Neural cell (in vitro differentiated cells): Measurements from ENCODE around the gene FSCN2. TPM values are rescaled to one million over a fixed set of nuclear protein-coding genes. Genes with fewer than 3 reads are reported as not detected.

Experiments used
- H2AFZ ChIP-seq: fragments of 200-600, 300-800 bp; sonication (generic), shearing (Covaris generic); 2 replicates; pipeline ENCODE4 v1.6.0; 2014; ENCODE audit warnings: low read depth, mild to moderate bottlenecking, antibody characterized with exemption, low read length, moderate library complexity
- H3F3A ChIP-seq: fragments of 200-600 bp; shearing (Covaris generic); 2 replicates; pipeline ENCODE4 v1.6.1; 2016; ENCODE audit warnings: mild to moderate bottlenecking, moderate library complexity, mixed read lengths, antibody characterized with exemption, low read length; ENCODE audit not compliant: insufficient read depth, poor library complexity, severe bottlenecking
- H3K27ac ChIP-seq: fragments of 200-600, 300-800 bp; sonication (generic), shearing (Covaris generic); 2 replicates; pipeline ENCODE4 v1.5.1; 2014; ENCODE audit warnings: mild to moderate bottlenecking, low read length, moderate library complexity
- H3K27me3 ChIP-seq: fragments of 300-800, 200-600 bp; sonication (generic), shearing (Covaris generic); 2 replicates; pipeline ENCODE4 v1.6.0; 2014; ENCODE audit warnings: mild to moderate bottlenecking, low read depth, low read length, moderate library complexity; ENCODE audit not compliant: insufficient read depth
- H3K36me3 ChIP-seq: fragments of 300-800, 200-600 bp; sonication (generic), shearing (Covaris generic); 2 replicates; pipeline ENCODE4 v1.5.1; 2014; ENCODE audit warnings: mild to moderate bottlenecking, antibody characterized with exemption, low read length, moderate library complexity; ENCODE audit not compliant: insufficient read depth
- H3K4me2 ChIP-seq: fragments of 300-800, 200-600 bp; sonication (generic), shearing (Covaris generic); 2 replicates; pipeline ENCODE4 v1.6.0; 2014; ENCODE audit warnings: mild to moderate bottlenecking, low read length
- H3K4me3 ChIP-seq: fragments of 300-800, 200-600 bp; sonication (generic), shearing (Covaris generic); 2 replicates; pipeline ENCODE4 v1.5.1; 2014; ENCODE audit warnings: mild to moderate bottlenecking, low read length, moderate library complexity
- H3K79me2 ChIP-seq: fragments of 200-600 bp; shearing (Covaris generic); replicated peaks from 2 replicates; pipeline ENCODE4 v1.6.0; 2014; ENCODE audit warnings: mild to moderate bottlenecking, low read length, moderate library complexity; ENCODE audit not compliant: insufficient read depth
- H3K9ac ChIP-seq: fragments of 300-800, 200-600 bp; sonication (generic), shearing (Covaris generic); 2 replicates; pipeline ENCODE4 v1.6.1; 2016; ENCODE audit warnings: mild to moderate bottlenecking, low read length, mixed read lengths
- H3K9me2 ChIP-seq: fragments of 200-600 bp; shearing (Covaris generic); 2 replicates; pipeline ENCODE4 v1.6.1; 2016; ENCODE audit warnings: mild to moderate bottlenecking, low read length, mixed read lengths; ENCODE audit not compliant: insufficient read depth
- H3K9me3 ChIP-seq: fragments of 200-600, 300-800 bp; sonication (generic), shearing (Covaris generic); 2 replicates; pipeline ENCODE4 v1.6.1; 2016; ENCODE audit warnings: mild to moderate bottlenecking, mixed run types, low read length, moderate library complexity, mixed read lengths
- H4K20me1 ChIP-seq: fragments of 200-600 bp; shearing (Covaris generic); 2 replicates; pipeline ENCODE4 v1.6.1; 2016; ENCODE audit warnings: mild to moderate bottlenecking, mixed run types; ENCODE audit not compliant: insufficient read depth
- EP300 ChIP-seq: fragments of 450-650 bp; conservative IDR thresholded peaks from 2 replicates; pipeline ENCODE4 v1.6.1; 2014; ENCODE audit warnings: antibody characterized with exemption, mild to moderate bottlenecking, moderate library complexity; ENCODE audit not compliant: poor library complexity, severe bottlenecking
- EZH2 ChIP-seq: fragments of 200-600, 300-800 bp; shearing (Covaris generic), sonication (generic); IDR thresholded peaks from 2 replicates; pipeline ENCODE4 v1.6.1; 2014; ENCODE audit warnings: antibody characterized with exemption, low read length, borderline replicate concordance, mild to moderate bottlenecking; ENCODE audit not compliant: insufficient read depth, poor library complexity, severe bottlenecking
- MXI1 ChIP-seq: fragments of 450-650 bp; conservative IDR thresholded peaks from 2 replicates; pipeline ENCODE4 v1.6.1; 2014; ENCODE audit warnings: antibody characterized with exemption, mild to moderate bottlenecking; ENCODE audit not compliant: poor library complexity, severe bottlenecking
- POLR2AphosphoS5 ChIP-seq: IDR thresholded peaks from 2 replicates; pipeline ENCODE4 v1.6.1; 2012
- RAD21 ChIP-seq: fragments of 450-650 bp; conservative IDR thresholded peaks from 2 replicates; pipeline ENCODE4 v1.6.1; 2014; ENCODE audit warnings: antibody characterized with exemption, mild to moderate bottlenecking, moderate library complexity
- SMC3 ChIP-seq: fragments of 450-650 bp; conservative IDR thresholded peaks from 2 replicates; pipeline ENCODE4 v1.6.1; 2014; ENCODE audit warnings: antibody characterized with exemption, mild to moderate bottlenecking, moderate library complexity; ENCODE audit not compliant: poor library complexity
- TAF1 ChIP-seq: IDR thresholded peaks from 2 replicates; pipeline ENCODE4 v1.6.1; 2012; ENCODE audit warnings: low read depth
- polyA plus RNA-seq: library from polyadenylated mRNA; depleted of rRNA; stranded (reverse); fragments of >200 nt; gene quantifications from 2 replicates; pipeline ENCODE4 v1.2.3, GENCODE V29; 2014
- TF ChIP-seq, protein P1 (sequence below): IDR thresholded peaks from 2 replicates; pipeline ENCODE4 v1.6.1; 2012; ENCODE audit warnings: borderline replicate concordance
- TF ChIP-seq, protein P2 (sequence below): fragments of 450-650 bp; IDR thresholded peaks from 2 replicates; pipeline ENCODE4 v1.5.1; 2014; ENCODE audit warnings: antibody characterized with exemption, mild to moderate bottlenecking, moderate library complexity; ENCODE audit not compliant: poor library complexity, severe bottlenecking

Gene FSCN2
- polyA plus RNA-seq, 1 donor from 2014 or later = 4.8 TPM

DNA sequence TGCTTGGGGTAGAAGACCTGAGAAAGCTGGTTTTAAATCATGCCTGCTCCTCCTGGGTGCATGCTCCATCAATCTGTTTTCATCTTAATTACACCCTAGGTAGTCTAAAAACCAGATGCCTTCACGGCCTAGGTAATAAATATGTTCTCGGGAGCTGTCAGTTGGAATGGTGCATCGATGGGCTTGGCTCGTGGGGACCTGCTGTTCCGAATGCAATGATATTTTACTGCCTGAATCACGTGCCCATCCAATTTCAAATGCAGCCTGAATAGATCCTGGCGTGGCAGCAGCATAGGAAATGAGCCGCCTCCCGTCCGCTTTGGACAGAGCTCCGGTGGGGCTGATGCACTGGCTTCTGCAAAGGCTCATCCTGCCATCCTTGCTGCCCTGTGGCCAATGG lies 42.8 kb downstream of the FSCN2 start:
- no peak overlapping the region for H3K9ac ChIP-seq
- H3K36me3 ChIP-seq = peaks cover 6% of the 10 kb centered on the region
- no peak overlapping the region for H3K4me3 ChIP-seq
- no peaks in the 10 kb centered on the region for H3K9me2 ChIP-seq
- no peak overlapping the region for H3K27ac ChIP-seq
- TF ChIP-seq POLR2AphosphoS5 (no peak), SMC3 (no peak), TAF1 (no peak), RAD21 (no peak), MXI1 (no peak), EP300 (no peak), EZH2 (no peak)
- TF ChIP-seq, protein P1, sequence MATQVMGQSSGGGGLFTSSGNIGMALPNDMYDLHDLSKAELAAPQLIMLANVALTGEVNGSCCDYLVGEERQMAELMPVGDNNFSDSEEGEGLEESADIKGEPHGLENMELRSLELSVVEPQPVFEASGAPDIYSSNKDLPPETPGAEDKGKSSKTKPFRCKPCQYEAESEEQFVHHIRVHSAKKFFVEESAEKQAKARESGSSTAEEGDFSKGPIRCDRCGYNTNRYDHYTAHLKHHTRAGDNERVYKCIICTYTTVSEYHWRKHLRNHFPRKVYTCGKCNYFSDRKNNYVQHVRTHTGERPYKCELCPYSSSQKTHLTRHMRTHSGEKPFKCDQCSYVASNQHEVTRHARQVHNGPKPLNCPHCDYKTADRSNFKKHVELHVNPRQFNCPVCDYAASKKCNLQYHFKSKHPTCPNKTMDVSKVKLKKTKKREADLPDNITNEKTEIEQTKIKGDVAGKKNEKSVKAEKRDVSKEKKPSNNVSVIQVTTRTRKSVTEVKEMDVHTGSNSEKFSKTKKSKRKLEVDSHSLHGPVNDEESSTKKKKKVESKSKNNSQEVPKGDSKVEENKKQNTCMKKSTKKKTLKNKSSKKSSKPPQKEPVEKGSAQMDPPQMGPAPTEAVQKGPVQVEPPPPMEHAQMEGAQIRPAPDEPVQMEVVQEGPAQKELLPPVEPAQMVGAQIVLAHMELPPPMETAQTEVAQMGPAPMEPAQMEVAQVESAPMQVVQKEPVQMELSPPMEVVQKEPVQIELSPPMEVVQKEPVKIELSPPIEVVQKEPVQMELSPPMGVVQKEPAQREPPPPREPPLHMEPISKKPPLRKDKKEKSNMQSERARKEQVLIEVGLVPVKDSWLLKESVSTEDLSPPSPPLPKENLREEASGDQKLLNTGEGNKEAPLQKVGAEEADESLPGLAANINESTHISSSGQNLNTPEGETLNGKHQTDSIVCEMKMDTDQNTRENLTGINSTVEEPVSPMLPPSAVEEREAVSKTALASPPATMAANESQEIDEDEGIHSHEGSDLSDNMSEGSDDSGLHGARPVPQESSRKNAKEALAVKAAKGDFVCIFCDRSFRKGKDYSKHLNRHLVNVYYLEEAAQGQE = no peak
- TF ChIP-seq, protein P2, sequence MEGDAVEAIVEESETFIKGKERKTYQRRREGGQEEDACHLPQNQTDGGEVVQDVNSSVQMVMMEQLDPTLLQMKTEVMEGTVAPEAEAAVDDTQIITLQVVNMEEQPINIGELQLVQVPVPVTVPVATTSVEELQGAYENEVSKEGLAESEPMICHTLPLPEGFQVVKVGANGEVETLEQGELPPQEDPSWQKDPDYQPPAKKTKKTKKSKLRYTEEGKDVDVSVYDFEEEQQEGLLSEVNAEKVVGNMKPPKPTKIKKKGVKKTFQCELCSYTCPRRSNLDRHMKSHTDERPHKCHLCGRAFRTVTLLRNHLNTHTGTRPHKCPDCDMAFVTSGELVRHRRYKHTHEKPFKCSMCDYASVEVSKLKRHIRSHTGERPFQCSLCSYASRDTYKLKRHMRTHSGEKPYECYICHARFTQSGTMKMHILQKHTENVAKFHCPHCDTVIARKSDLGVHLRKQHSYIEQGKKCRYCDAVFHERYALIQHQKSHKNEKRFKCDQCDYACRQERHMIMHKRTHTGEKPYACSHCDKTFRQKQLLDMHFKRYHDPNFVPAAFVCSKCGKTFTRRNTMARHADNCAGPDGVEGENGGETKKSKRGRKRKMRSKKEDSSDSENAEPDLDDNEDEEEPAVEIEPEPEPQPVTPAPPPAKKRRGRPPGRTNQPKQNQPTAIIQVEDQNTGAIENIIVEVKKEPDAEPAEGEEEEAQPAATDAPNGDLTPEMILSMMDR = no peak
- no peak overlapping the region for H2AFZ ChIP-seq
- H3K27me3 ChIP-seq = no peaks in the 10 kb centered on the region
- no peaks in the 10 kb centered on the region for H3K79me2 ChIP-seq
- no peak overlapping the region for H3K4me2 ChIP-seq
- H3K9me3 ChIP-seq = no peaks in the 10 kb centered on the region
- H3F3A ChIP-seq = no peaks in the 10 kb centered on the region
- no peaks in the 10 kb centered on the region for H4K20me1 ChIP-seq

DNA sequence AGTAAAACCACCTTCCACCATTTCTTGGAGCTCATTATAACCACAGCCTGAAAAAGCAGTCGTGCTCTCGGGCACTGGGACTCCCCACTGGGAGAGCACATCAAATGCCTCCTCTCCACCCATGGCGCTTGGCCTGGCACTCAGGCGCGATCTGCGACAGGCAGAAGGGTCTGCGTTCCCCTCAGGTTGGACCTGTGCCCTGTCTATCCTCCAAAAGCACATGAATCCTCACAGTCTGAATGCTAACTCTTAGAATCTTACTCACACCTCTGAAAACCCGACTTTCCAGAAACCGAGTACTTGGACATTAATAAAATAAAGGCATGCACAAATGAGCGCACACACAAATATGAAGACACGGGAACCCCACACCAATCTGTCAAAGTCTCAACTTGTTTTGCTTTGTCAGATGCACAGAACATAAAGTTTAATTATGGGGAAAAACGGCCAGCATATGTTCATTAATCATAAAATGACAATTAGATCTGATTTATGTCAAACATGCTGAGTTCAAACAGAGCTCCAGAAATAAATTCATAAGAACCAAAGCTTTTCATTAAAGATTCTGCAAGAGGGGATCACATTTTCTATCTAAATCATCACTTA lies 44.5 kb downstream of the FSCN2 start:
- Histone ChIP-seq H3K9ac (no peak overlapping the region), H3K9me2 (no peaks in the 10 kb centered on the region), H3K9me3 (no peaks in the 10 kb centered on the region), H3K4me2 (no peak overlapping the region), H3K36me3 (peaks cover 6% of the 10 kb centered on the region), H2AFZ (no peak overlapping the region), H3K4me3 (no peak overlapping the region), H4K20me1 (no peaks in the 10 kb centered on the region), H3K27ac (no peak overlapping the region), H3K79me2 (no peaks in the 10 kb centered on the region), H3K27me3 (no peaks in the 10 kb centered on the region), H3F3A (no peaks in the 10 kb centered on the region)
- TF ChIP-seq RAD21 (no peak), MXI1 (no peak), EZH2 (no peak)
